T-cell (primary cell): ENCODE results near the gene BMP7. TPM values are rescaled to one million over a fixed set of nuclear protein-coding genes. Genes with fewer than 3 reads are reported as not detected.

ENCODE experiments used
- ATAC-seq, 4 experiments: fragments of 200-7000 bp in 3 of 4; fragments of 150-1000 bp in 1 of 4; cut with Tn5 transposase; replicated peaks in 1 of 4; 1 replicate in 3 of 4; 2 replicates in 1 of 4; pipeline ENCODE4 v1.10.0; 2021; ENCODE audit warnings: moderate library complexity in 3 of 4, mild to moderate bottlenecking in 2 of 4, moderate number of reproducible peaks in 1 of 4
- CTCF ChIA-PET, 2 donors: fragments of 300-600 bp; sonication (Branson Sonifier 250); formaldehyde crosslinking; loops; one replicate each; lab custom pipeline; 2022; ENCODE audit warnings: antibody characterized with exemption in 2 of 2; lab: Charles Lee
- POLR2A ChIA-PET, 2 donors: fragments of 300-600 bp; sonication (Branson Sonifier 250); formaldehyde crosslinking; loops; one replicate each; lab custom pipeline; 2022; ENCODE audit warnings: antibody characterized with exemption in 2 of 2; lab: Charles Lee
- DNase-seq, 35 experiments: peaks; one replicate each; pipeline versions ENCODE4 v3.0.0 to v3.0.0-alpha.2; 2013 to 2023
- H3K27ac ChIP-seq: one replicate; pipeline ENCODE4 v1.5.1; 2013; ENCODE audit warnings: low read length
- H3K27me3 ChIP-seq, 2 experiments: replicated peaks in 1 of 2; 1 replicate in 1 of 2; 2 replicates in 1 of 2; pipeline versions ENCODE4 v1.6.1 to v1.7.0; 2013; ENCODE audit warnings: low read length in 1 of 2, mixed read lengths in 1 of 2; ENCODE audit not compliant: control insufficient read depth in 2 of 2, insufficient read depth in 2 of 2; ENCODE audit errors: extremely low read depth in 1 of 2
- H3K36me3 ChIP-seq, 2 donors: 1 replicate in 1 of 2; 2 replicates in 1 of 2; pipeline versions ENCODE4 v1.6.1 to v1.7.0; 2013; ENCODE audit warnings: low read length in 1 of 2; ENCODE audit not compliant: control insufficient read depth in 2 of 2, insufficient read depth in 1 of 2; ENCODE audit errors: extremely low read depth in 1 of 2
- H3K4me1 ChIP-seq, 2 experiments: 1 replicate in 1 of 2; 2 replicates in 1 of 2; pipeline versions ENCODE4 v1.6.1 to v1.7.0; 2013; ENCODE audit warnings: low read length in 2 of 2, mixed read lengths in 1 of 2; ENCODE audit not compliant: insufficient read depth in 2 of 2, control insufficient read depth in 1 of 2; ENCODE audit errors: extremely low read depth in 1 of 2
- H3K4me3 ChIP-seq, 2 donors: 1 replicate in 1 of 2; 2 replicates in 1 of 2; pipeline versions ENCODE4 v1.5.1 to v1.7.0; 2013; ENCODE audit warnings: mild to moderate bottlenecking in 2 of 2, low read length in 1 of 2, moderate library complexity in 1 of 2; ENCODE audit not compliant: control insufficient read depth in 1 of 2; ENCODE audit errors: extremely low read depth in 1 of 2
- H3K9me3 ChIP-seq: 2 replicates; pipeline ENCODE4 v1.7.0; 2013
- H3K27ac Mint-ChIP-seq, 2 donors: one replicate each; pipeline ENCODE4 v1.8.0; 2020 to 2021; ENCODE audit warnings: mild to moderate bottlenecking in 2 of 2, mixed read lengths in 2 of 2
- H3K27me3 Mint-ChIP-seq, 2 donors: one replicate each; pipeline ENCODE4 v1.8.0; 2021 to 2022; ENCODE audit warnings: mixed read lengths in 2 of 2
- H3K36me3 Mint-ChIP-seq: one replicate; pipeline ENCODE4 v1.8.0; 2021; ENCODE audit warnings: mixed read lengths
- H3K4me1 Mint-ChIP-seq, 3 donors: one replicate each; pipeline ENCODE4 v1.8.0; 2020 to 2022; ENCODE audit warnings: mixed read lengths in 3 of 3, mild to moderate bottlenecking in 1 of 3
- H3K4me3 Mint-ChIP-seq, 3 donors: one replicate each; pipeline ENCODE4 v1.8.0; 2020 to 2022; ENCODE audit warnings: mild to moderate bottlenecking in 3 of 3, mixed read lengths in 3 of 3, moderate library complexity in 3 of 3
- H3K9me3 Mint-ChIP-seq, 3 donors: one replicate each; pipeline ENCODE4 v1.8.0; 2020 to 2022; ENCODE audit warnings: mixed read lengths in 3 of 3
- WGBS: methylation state at CpG from one replicate; pipeline ENCODE4 v1.1.5; 2013; ENCODE audit warnings: missing lambda C conversion rate; ENCODE audit not compliant: insufficient coverage; 5-methylcytosine and 5-hydroxymethylcytosine counted together
- total RNA-seq, 35 experiments: library from RNA in 6 of 35; stranded (reverse) in 6 of 35; fragments of 120-200 nt in 1 of 35; gene quantifications; one replicate each; pipeline versions ENCODE4 v1.2.1 to v1.2.4 and lab custom pipeline; 2013 to 2026

BMP7 gene
- total RNA-seq, 5 donors from 2014 or later (not counting 1 experiment from before 2014, with no cell fraction given): not detected

- ATAC-seq (no peak), DNase-seq (no peak)
- Mint-ChIP-seq H3K27me3 (peaks cover 11 to 30% of the 10 kb centered on the region in 2 donors), H3K9me3 (peaks cover 2 to 12% (median 7%) of the 10 kb centered on the region in 3 donors), H3K4me3 (no peak overlapping the region), H3K36me3 (no peaks in the 10 kb centered on the region), H3K4me1 (no peaks in the 10 kb centered on the region), H3K27ac (no peak overlapping the region)
- Histone ChIP-seq H3K27ac (no peak overlapping the region), H3K36me3 (no peaks in the 10 kb centered on the region), H3K27me3 (peaks cover 0 to 39% of the 10 kb centered on the region in 2 experiments), H3K4me1 (no peaks in the 10 kb centered on the region), H3K9me3 (no peaks in the 10 kb centered on the region), H3K4me3 (no peak overlapping the region)
- CTCF ChIA-PET: no interaction called here
- POLR2A ChIA-PET: no interaction called here
- WGBS: 100% methylated on average over 2 of the region's 2 CpGs
These were observed 120.3 kb downstream of the BMP7 start for GRCh38 chr20:57146155-57146554.

- peaks cover 10 to 30% of the 10 kb centered on the region in 2 donors for H3K27me3 Mint-ChIP-seq
- H3K36me3 Mint-ChIP-seq: no peaks in the 10 kb centered on the region
- H3K27me3 ChIP-seq: peaks cover 0 to 43% of the 10 kb centered on the region in 2 experiments
- POLR2A ChIA-PET: no interaction called here
- 89% methylated on average over 7 of the region's 8 CpGs for WGBS
- ATAC-seq (no peak), DNase-seq (no peak)
- peaks cover 0 to 10% (median 7%) of the 10 kb centered on the region in 3 donors for H3K9me3 Mint-ChIP-seq
- CTCF ChIA-PET: no interaction called here
- H3K27ac Mint-ChIP-seq: no peak overlapping the region
- no peaks in the 10 kb centered on the region for H3K36me3 ChIP-seq
- no peaks in the 10 kb centered on the region for H3K9me3 ChIP-seq
- H3K4me3 Mint-ChIP-seq: no peak overlapping the region
- H3K4me1 ChIP-seq: no peaks in the 10 kb centered on the region
- H3K4me1 Mint-ChIP-seq: no peaks in the 10 kb centered on the region
- no peak overlapping the region for H3K4me3 ChIP-seq
- no peak overlapping the region for H3K27ac ChIP-seq
These were observed 121.3 kb downstream of the BMP7 start for GRCh38 chr20:57145089-57145631.

GRCh38 chr20:57143173-57143572 is 123.3 kb downstream of the BMP7 start:
- H3K9me3 ChIP-seq: no peaks in the 10 kb centered on the region
- Mint-ChIP-seq H3K36me3 (no peaks in the 10 kb centered on the region), H3K27me3 (peaks cover 6 to 25% of the 10 kb centered on the region in 2 donors), H3K9me3 (peaks cover 0 to 10% (median 7%) of the 10 kb centered on the region in 3 donors), H3K4me1 (no peaks in the 10 kb centered on the region), H3K4me3 (no peak overlapping the region), H3K27ac (no peak overlapping the region)
- 76% methylated on average over 9 of the region's 9 CpGs for whole genome bisulfite sequencing
- no peak overlapping the region for H3K27ac ChIP-seq
- no peak overlapping the region for H3K4me3 ChIP-seq
- DNase-seq: no peak
- H3K27me3 ChIP-seq: peaks cover 0 to 33% of the 10 kb centered on the region in 2 experiments
- H3K4me1 ChIP-seq: no peaks in the 10 kb centered on the region
- CTCF ChIA-PET: no interaction called here
- H3K36me3 ChIP-seq: no peaks in the 10 kb centered on the region
- ATAC-seq: no peak
- POLR2A ChIA-PET: no interaction called here

DNA sequence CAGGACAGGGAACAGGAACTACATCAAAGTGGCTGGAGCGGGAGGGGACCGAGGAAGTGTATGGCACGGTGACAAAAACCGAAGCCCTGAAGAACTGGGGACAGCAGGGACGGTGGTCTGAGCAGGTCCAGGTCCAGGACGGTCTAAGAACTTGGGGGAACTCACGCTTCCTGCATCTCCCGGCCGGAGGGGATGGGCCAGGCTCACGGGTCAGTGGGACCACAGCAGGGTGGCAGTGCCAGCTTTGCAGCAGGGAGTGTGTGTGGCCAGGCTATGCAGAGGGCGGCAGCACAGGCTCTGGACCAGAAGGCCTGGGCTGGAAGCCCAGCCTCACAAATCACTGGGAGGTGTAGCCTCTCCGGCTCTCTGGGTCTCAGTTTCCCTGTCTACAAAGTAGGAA is 123.8 kb downstream of the BMP7 start:
- Histone ChIP-seq H3K36me3 (no peaks in the 10 kb centered on the region), H3K4me3 (no peak overlapping the region), H3K9me3 (no peaks in the 10 kb centered on the region), H3K4me1 (no peaks in the 10 kb centered on the region), H3K27ac (no peak overlapping the region), H3K27me3 (peaks cover 0 to 28% of the 10 kb centered on the region in 2 experiments)
- ChIA-PET POLR2A (no interaction called here), CTCF (no interaction called here)
- Mint-ChIP-seq H3K4me1 (no peaks in the 10 kb centered on the region), H3K27ac (no peak overlapping the region), H3K4me3 (no peak overlapping the region), H3K9me3 (peaks cover 0 to 10% (median 7%) of the 10 kb centered on the region in 3 donors), H3K36me3 (no peaks in the 10 kb centered on the region), H3K27me3 (peaks cover 3 to 25% of the 10 kb centered on the region in 2 donors)
- ATAC-seq (no peak), DNase-seq (no peak)
- 75% methylated on average over 12 of the region's 12 CpGs for WGBS

GRCh38 chr20:57141492-57141891 is 124.9 kb downstream of the BMP7 start:
- H3K9me3 ChIP-seq: no peaks in the 10 kb centered on the region
- WGBS: no CpG with 5 or more reads among the region's 1 CpG
- POLR2A ChIA-PET: no interaction called here

DNA sequence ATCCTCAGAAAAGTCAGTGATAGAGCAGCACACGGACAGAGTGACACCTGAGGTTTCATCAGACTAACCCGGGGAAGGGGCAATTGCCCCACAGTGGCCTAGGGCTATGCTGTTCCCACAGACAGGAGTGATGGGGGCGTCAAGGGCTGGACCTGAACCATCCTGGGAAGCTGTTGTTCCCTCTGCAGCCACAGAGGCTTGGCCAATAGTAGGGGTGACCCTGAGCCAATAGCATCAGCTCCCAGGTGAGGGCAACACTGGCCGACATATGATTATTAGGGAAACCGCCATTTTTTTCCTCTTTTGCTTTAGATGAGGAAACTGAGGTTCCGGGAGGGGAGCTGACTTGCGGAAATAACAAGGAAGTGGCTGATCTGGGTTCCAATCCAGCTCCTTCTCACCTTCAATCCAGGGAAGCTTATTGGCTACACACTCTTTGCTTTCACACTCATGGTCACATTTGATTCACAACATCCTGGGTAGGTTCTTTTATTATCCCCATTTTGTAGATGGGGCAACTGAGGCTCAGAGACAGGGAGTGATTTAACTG is 126.0 kb downstream of the BMP7 start:
- no peak overlapping the region for H3K4me3 Mint-ChIP-seq
- H3K27me3 Mint-ChIP-seq: peaks cover 3 to 17% of the 10 kb centered on the region in 2 donors
- CTCF ChIA-PET: no interaction called here
- Histone ChIP-seq H3K36me3 (no peaks in the 10 kb centered on the region), H3K4me3 (no peak overlapping the region), H3K27me3 (peaks cover 0 to 23% of the 10 kb centered on the region in 2 experiments), H3K4me1 (no peaks in the 10 kb centered on the region), H3K9me3 (no peaks in the 10 kb centered on the region), H3K27ac (no peak overlapping the region)
- POLR2A ChIA-PET: no interaction called here
- no peaks in the 10 kb centered on the region for H3K36me3 Mint-ChIP-seq
- no peaks in the 10 kb centered on the region for H3K4me1 Mint-ChIP-seq
- 69% methylated on average over 3 of the region's 7 CpGs for WGBS
- no peak for ATAC-seq
- no peak for DNase-seq
- no peak overlapping the region for H3K27ac Mint-ChIP-seq
- H3K9me3 Mint-ChIP-seq: no peaks in the 10 kb centered on the region

More at GRCh38 chr20:57141492-57141891, 124.9 kb downstream of the BMP7 start:
- Histone ChIP-seq H3K4me1 (no peaks in the 10 kb centered on the region), H3K27me3 (peaks cover 0 to 20% of the 10 kb centered on the region in 2 experiments), H3K4me3 (no peak overlapping the region), H3K36me3 (no peaks in the 10 kb centered on the region), H3K27ac (no peak overlapping the region)
- DNase-seq (no peak), ATAC-seq (no peak)
- Mint-ChIP-seq H3K36me3 (no peaks in the 10 kb centered on the region), H3K4me3 (no peak overlapping the region), H3K27ac (no peak overlapping the region), H3K9me3 (peaks cover 0 to 7% (median 5%) of the 10 kb centered on the region in 3 donors), H3K4me1 (no peaks in the 10 kb centered on the region), H3K27me3 (peaks cover 3 to 25% of the 10 kb centered on the region in 2 donors)
- CTCF ChIA-PET: no interaction called here
